Endothelial cell of umbilical vein (primary cell): ENCODE results near the gene GTF2H2C.

Experiments used
- EZH2 ChIP-seq: IDR thresholded peaks from 2 replicates; pipeline ENCODE4 v1.6.1; 2012; ENCODE audit warnings: borderline replicate concordance, low read depth, mild to moderate bottlenecking, moderate library complexity, low read length, inconsistent platforms; ENCODE audit not compliant: severe bottlenecking
- TF ChIP-seq, protein P1 (sequence below), 2 donors: IDR thresholded peaks; 1 replicate in 1 of 2; 2 replicates in 1 of 2; pipeline ENCODE4 v1.5.1; 2011; ENCODE audit warnings: low read length in 2 of 2, mild to moderate bottlenecking in 2 of 2, moderate library complexity in 2 of 2, control low read depth in 1 of 2, inconsistent platforms in 1 of 2, low read depth in 1 of 2; ENCODE audit not compliant: insufficient read depth in 1 of 2; ENCODE audit errors: extremely low read depth in 1 of 2

DNA sequence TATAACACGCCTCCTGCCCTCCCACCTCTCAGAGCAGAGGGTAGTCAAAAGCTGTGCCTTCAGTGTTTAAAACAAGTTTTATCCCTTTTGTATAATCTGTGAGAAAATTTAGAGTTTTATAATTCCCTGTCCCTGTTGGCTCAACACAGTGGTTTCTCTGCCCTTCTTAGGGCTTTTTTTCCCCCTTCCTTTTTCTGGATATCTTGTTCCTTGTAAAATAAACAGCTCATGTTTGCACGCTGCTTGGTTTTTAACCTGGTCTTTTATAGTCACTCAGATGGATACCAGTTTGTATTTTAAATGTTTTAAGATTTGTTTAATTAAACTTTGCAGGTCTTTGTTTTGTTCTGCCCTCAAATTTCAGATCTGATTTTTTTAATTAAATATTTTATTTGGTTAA lies 40.7 kb upstream of the GTF2H2C start:
- TF ChIP-seq, protein P1, sequence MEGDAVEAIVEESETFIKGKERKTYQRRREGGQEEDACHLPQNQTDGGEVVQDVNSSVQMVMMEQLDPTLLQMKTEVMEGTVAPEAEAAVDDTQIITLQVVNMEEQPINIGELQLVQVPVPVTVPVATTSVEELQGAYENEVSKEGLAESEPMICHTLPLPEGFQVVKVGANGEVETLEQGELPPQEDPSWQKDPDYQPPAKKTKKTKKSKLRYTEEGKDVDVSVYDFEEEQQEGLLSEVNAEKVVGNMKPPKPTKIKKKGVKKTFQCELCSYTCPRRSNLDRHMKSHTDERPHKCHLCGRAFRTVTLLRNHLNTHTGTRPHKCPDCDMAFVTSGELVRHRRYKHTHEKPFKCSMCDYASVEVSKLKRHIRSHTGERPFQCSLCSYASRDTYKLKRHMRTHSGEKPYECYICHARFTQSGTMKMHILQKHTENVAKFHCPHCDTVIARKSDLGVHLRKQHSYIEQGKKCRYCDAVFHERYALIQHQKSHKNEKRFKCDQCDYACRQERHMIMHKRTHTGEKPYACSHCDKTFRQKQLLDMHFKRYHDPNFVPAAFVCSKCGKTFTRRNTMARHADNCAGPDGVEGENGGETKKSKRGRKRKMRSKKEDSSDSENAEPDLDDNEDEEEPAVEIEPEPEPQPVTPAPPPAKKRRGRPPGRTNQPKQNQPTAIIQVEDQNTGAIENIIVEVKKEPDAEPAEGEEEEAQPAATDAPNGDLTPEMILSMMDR (IDR thresholded peaks at IDR 0.05; ENCODE audit: extremely low read depth in 1 of 2, insufficient read depth in 1 of 2, low read depth in 1 of 2, low read length in 2 of 2), result no peak
- no peak for TF ChIP-seq EZH2
